Ishikawa (cell line): ENCODE measurements around the gene CDH23.

Source experiments
- EGR1 ChIP-seq: IDR thresholded peaks from 2 replicates; pipeline ENCODE4 v1.6.1; 2012
- FOXM1 ChIP-seq: IDR thresholded peaks from 2 replicates; pipeline ENCODE4 v1.6.1; 2012; ENCODE audit warnings: low read depth, borderline replicate concordance
- RAD21 ChIP-seq: IDR thresholded peaks from 2 replicates; pipeline ENCODE4 v1.6.1; 2012; ENCODE audit warnings: low read depth
- REST ChIP-seq: IDR thresholded peaks from 2 replicates; pipeline ENCODE4 v1.6.1; 2012; ENCODE audit warnings: low read depth, mild to moderate bottlenecking
- TAF1 ChIP-seq: IDR thresholded peaks from 2 replicates; pipeline ENCODE4 v1.6.1; 2012; ENCODE audit warnings: low read depth, mild to moderate bottlenecking
- TCF12 ChIP-seq: IDR thresholded peaks from 2 replicates; pipeline ENCODE4 v1.6.1; 2012; ENCODE audit warnings: low read depth
- TEAD4 ChIP-seq: IDR thresholded peaks from 2 replicates; pipeline ENCODE4 v1.6.1; 2012
- ZBTB7A ChIP-seq: IDR thresholded peaks from 2 replicates; pipeline ENCODE4 v1.6.1; 2012; ENCODE audit warnings: low read depth

GRCh38 chr10:71648933-71649320 lies 252.2 kb downstream of the CDH23 start:
- TF ChIP-seq TCF12 (no peak), EGR1 (no peak), RAD21 (no peak), TAF1 (no peak), TEAD4 (no peak), FOXM1 (no peak), REST (no peak), ZBTB7A (no peak)
